Activated T-cell treated with anti-CD3 and anti-CD28 coated beads for 1 hour (primary cell): ENCODE data around the gene RALGDS.

ENCODE experiments used
- DNase-seq: peaks from one replicate; pipeline ENCODE4 v3.0.0-alpha.2; 2020; ENCODE audit warnings: low read depth

The RALGDS gene

DNA sequence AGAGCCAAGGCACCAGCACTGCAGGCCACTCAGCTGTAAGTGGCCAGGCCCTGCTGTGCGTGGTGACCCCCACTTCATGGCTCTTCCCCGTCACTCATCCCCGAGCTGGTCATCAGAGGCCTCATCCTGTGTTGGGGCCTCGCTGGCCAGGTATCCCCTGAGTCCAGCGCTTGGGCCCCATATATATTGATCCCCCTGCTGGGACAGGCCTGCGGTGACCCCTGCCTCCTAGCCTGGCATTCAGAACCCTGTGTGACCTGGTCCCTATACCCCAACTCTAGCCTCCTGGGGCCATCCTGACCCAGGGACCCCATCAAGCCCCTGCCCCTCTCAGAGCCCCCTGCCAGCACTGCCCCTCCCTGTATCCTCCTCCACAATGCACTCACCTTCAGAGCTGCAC is 30.0 kb upstream of the RALGDS start:
- no peak for DNase-seq

DNA sequence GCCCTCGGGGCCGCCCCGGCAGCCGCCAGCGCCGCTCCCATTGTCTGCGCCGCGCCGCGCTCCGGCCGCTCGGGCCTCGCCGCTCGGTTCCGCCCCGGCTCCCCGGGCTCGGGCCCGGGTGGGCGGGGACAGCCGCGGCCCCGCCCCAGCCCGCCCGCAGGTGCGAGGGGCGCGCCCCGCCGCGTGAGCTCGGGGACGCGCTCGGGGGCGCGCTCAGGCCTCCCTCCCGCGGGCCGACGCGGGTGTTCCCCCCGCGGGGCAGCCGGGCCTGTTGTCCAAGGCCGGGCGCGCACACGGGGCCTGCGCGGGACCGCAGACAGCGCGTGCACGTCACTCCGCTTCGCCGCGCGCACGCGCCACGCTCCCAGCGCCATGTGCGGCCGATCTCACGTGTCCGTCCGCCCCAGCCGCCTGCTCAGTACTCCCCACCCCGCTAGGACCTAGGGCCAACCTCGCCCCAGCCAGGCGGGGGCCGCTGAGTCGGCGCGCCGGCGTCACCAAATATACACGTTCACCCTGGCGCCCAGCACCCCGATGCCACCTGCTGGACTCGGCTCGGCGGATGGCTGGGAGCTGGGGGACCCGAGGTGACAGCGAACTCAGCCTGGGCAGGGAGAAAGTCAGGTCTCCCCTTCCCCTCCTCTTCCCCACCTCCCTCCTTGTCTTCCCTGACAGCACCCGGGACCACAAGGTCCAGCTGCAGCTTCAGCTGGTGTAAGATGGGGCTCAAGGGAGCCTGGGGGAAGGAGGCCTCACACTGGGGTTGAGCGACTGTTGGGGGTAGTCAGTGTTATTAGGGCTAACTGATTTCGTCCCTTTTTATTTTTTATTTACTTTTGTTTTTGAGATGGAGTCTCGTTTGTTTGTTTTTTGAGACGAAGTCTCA is 28.3 kb upstream of the RALGDS start:
- DNase-seq: peak; percentile 66

DNA sequence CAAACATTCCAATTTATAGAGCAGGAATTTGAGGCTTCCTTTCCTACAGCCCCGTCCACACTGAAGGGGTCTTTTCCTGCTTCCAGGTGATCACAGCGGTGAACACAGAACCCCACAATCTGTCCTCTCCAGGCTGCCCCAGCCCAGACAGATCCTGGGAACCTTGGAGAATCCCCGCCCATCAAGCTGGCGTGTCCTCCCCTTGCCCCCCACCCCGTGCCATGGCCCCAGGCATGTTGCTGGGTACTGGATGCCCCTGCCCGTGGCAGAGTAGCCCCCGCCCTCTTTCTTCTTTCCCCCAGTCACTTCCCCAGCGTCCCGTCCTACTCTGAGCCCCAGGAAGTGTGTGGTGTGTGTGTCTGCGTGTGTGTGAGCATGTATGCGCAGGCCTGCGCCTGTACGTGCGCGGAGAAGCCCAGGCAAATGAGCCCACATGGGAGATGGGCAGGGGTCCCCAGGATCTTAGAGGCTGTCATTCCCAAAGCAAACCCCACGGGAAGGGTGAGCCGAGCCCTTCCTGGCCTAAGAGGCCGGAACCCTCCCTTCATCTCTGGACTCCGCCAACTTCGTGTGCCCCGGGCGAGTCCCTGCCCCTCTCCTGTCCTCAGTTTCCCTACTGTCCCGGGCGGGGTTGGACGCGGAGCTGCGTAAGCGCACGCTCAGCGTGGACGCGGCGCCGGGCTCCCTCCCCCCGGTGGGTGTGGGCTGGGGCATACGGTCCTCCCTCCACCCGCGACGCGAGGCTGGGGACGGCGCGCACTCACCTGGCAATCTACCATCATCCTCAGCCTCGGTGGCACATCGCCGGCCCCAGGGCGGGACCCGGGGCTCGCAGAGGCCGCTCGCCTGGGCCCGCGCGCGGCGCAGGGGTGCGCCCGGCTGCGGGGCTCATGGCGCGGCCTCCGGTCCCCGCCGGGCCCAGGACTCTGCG is 27.4 kb upstream of the RALGDS start:
- peak; percentile 39 for DNase-seq

DNA sequence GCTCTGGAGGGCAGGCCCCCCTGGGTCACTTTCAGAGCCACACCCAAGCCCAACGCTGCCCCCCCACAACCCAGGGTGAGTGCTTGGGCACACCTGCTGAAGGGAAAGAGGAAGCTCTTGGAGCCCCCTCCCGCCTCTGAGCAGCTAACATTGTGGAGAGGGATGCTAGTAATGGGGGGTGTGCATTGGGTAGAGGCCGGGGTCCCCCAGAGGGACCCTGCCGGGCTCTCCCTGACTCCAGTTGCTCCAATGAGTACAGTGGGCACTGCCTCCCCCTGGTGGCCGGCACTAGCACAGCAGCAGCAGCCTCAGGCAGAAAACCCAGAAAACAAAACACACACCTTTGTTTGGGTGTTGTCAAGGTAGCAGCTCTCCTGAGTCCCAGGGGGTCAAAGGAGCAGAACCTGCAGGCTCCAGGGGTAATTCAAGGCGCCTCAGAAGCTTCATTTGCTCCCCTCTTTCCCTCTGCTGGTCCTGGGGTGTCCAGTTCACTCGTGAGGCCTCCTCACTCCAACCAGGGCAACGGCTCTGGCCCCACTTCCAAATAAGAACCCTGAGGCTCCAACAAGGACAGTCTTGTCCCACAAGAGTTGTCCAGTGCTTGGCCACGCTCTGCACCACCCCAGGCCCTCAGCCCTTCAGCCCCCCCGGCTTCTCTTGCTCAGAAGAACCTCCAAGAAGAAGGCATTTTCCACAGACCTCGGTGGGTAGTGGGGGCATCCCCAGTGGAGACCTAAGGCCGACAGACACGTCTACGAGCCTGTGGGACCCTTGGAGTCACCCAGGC is 26.6 kb upstream of the RALGDS start:
- peak; percentile 80 for DNase-seq

DNA sequence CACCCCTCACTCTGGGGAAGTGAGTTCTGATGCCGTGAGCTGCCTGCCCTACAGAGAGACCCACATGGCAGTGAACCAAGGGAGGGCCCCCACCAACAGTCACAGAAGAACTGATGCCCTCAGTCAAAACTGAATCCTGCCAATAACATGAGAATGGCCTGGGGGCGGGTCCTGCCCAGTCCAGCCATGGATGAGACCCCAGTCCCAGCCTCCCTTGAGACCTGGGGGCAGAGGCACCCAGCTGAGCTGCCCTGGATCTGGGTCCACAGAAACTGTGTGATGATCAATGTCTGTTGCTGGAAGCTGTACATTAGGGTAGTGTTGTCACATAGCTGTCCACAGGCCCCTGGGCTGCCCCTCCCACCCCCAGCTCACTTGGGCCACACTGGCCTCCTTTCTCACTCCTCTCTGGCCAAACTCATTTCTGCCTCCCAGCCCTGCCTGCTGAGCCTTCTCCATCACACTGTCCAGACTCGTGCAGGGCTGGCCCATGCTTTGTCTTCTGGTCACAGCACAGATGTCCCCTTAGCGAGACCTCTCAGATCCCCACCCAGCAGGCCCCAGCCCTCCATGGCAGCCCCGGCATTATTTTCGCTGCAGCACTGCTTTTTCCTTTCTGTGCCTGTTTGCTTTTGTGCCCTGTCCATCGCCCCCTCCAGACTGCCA is 25.8 kb upstream of the RALGDS start:
- no peak for DNase-seq

DNA sequence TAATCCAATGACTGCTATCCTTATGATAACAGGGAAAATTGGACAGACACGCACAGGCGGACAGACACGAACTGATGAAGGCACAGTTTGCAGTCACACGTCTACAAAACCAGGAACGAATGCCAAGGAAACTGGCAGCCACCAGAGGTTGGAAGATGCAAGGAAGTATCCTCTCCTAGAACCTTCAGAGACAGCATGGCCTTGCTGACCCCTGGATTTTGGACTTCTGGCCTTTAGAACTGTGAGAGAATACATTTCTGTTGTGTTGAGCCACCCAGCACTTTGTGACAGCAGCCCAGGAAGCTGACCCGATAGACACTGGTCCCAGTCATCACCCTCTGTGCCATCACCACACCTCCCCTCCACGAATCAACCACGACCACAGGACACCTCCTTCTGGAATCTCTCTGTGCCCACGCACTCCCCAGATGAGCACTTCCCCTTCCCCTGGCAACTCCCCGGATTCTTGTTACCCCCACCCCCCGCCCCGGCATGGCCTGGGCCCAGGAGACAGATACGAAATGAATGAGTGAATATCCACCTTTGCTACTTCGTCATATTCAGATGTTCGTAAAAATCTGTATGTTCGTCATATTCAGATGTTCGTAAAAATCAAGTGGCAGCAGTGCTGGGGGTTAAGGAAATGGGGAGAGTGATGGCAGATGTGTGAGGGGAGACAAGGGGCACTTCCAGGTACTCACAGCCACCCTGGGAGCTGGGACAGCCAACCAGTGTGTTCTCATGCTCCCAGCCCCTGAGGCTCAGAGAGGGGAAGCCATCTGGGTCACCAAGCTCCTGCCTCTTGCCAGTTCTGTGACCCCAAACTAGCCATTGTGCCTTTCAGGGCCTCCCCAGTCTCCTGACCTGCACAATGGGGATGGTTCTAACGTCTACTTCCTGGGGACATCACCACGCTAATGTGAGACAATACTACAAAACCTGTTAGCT is 24.1 kb upstream of the RALGDS start:
- DNase-seq: no peak

DNA sequence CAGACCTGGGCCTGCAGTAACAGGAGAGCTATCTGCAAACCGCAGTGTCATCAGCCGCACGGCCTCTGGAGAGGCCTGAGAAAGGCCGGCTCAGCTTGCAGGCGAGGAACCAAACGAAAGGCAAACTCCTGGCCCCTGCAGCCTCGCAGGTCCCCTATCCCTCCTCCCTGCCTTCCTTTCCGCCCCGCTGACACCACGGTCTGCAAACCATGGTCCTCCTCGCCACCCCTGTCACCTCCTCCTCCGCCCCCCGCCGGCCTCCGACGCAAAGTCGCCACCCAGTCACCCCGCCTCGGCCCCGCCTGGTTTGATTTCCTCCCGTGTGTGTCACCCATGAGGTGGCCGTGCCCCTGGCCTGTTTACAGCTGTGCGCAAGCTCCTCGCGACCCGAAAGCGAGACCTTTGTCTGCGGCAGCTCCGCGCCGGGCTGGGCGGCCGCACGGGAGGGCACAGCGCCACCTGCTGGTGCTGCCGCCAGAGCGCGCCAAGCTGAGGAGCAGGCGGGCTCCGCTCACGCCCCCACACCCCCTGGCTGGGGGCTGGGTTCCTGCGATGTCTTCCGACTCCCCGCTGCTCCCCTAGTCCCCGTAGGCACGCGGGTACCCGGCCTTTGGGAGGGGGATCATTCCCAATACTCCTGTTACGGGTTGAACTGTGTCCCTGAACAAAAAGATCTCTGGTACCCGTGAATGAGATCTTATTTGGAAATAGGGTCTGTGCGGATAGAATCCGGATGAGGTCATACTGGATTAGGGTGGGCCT is 23.3 kb upstream of the RALGDS start:
- DNase-seq: peak; percentile 90

DNA sequence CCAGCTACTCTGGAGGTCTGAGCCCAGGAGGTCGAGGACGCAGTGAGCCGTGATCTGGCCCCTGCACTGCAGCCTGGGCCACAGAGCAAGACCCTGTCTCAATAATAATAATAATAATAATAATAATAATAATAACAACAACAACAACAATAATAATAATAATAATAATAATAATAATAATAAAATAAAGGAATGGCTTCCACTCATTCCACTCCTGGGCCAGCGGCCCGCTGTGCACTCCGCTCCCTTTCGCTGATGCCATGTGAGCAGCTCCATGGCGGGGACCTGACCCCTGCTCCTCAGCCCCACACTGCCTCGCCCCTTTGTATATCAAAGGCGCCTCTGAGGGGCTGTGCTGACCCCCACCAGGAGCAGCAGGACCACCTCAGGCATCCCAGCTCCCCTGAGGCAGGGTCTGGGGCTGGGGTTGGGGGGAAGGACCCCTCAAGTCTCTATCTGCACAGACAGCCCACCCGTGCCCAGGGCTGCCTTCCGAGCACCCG is 22.6 kb upstream of the RALGDS start:
- DNase-seq: no peak

DNA sequence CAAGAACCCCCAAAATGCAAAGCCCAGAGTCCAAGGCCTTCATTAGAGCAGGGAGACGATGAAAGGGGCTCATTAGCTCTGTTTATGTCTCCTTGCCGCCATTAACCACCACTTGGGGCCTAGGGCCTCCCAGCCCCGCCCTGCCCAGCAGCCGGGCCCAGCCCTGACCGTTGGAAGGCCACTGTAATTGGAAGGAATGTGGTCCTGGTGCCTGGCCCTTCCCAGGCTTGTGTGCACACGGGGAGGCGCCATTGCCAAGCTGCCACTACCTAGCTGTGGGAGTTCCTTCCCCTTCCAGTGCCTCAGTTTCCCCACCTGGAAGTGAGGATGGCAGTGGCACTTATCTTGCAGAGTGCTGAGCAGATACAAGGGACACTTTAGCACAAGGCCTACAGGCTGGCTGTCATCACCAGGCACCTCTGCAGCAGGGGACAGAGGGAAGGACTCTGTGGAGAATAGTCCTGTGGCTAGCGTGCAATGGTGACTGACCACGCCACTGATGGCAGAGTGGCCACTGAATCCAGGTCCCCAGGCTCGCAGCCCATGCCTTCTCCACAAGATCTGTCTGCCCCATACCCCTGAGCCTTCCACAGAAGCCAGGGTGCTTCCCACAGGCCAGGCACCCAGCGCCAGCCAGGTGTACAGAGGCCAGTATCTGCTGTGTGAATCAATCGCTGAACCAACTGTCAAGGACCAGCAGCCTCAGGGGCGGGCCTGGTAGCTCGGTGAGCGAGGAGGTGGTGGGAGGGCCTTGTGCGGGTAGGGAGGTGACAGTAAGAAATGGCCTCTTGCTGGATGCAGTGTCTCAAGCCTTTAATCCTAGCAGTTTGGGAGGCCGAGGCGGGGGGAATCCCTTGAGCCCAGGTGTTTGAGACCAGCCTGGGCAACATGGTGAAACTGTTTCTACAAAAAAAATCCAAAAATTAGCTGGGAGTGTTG is 21.9 kb upstream of the RALGDS start:
- DNase-seq: no peak

DNA sequence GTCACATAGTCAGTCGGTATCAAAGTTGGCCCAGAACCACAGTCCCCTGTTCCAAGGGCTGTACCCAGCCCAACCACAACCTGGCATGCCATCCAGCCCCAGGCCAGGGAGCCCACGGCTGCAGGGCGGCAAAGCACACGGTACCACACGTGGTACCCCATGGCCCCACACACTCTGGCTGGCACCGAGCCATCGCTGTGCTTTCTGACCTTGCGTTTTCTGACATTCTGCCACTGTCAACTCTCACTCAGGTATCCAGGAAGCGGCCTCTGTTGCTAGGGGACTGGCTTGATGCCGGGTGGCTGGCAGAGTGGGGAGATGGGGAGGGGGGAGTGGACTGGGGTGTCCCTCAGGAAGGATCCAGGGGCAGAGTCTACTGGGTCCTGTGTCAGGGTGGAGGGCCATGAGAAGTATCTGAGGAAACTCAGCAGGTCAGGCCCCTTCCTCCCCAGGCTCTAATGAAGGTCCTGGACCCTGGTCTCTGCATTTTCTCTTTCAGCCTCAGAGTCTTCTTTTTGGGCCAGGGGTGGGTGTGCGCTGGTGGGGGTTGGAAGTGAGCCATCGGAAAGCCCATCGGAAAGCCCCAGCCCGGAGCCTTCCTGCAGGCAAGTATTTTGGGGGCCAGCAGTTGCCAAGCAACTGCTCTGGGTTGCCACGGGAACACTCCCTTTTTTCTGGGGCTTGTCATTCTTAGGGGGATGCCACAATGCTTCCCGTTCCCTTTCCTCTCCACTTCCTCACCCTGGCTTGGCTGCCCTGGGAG is 21.0 kb upstream of the RALGDS start:
- DNase-seq: peak; percentile 70

DNA sequence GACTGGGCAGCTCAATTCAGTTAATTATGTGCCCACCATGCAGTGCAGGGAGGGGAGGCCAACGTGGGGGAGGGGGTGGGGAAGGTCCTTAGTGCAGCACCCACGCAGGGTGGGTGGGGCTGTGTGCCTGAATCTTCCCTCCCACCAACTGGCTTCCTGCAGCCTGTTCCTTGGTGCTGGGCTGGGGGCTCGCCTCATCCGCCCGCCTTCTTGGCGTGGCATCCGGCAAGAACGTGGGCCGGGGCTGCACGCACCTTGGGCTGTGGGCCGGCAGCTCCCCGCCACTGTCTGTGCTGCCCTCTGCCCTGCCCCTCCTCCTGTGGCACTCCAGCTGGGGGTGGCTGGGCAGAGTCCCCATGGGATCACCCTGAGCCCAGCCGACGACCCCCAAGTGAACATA is 19.6 kb upstream of the RALGDS start:
- no peak for DNase-seq

DNA sequence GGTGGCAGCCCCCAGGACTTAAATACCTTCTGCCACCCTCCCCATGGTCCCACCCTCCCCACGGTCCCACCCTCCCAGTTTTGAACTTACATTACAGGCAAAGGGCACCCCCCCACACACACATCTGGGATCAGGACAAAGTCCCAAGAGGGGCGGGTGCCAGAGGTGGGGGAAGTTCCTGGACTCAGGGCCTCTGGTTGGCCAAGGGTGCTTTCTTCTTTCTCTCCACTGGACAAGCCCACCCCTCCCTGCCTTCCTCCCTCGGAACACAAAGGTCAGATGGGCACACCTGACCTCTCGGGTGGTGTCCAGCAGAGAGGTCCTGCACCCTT is 19.1 kb upstream of the RALGDS start:
- no peak for DNase-seq

DNA sequence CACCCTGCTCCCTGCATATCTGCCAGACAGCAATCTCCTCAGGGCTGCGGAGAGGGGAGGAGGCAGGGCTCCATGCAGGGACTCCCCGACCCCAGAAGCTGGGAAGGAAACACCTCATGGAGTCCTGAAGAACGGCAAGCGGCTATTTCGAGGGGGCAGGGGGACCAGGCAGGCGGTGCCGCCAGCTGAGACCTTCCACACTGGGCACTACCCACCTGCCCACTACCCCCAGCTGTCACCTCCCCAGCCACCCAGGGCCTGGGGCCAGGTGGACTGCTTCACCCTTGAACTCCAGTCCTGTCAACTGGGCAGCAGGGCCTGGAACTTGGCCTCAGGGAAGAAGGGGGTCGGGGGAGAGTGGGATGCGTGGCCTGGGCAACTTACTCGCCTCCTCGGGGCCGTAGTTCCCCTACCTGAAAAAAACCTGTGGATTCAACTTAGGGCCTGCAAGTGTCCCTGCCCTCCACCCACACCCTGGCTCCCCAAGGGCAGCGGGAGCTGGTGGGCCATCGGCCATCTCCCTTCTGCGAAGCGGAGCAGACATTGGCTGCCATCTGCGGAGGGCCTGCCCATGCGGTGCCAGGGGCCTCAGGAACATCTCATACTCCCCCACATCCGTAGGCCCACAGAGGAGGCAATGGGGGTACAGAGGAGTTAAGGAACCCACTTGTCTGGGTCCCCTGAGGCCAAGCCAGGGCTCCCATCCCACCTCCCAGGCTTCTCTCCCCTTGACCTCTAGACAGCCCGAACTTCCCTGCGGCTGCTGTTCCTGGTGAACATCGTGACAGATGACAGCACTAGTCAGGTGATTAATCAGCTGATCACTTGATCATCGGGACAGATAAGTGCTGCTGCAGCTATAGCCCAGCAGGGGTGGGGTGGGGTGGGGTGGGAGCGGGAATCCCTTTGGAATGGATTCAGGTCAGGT is 18.5 kb upstream of the RALGDS start:
- DNase-seq: no peak

DNA sequence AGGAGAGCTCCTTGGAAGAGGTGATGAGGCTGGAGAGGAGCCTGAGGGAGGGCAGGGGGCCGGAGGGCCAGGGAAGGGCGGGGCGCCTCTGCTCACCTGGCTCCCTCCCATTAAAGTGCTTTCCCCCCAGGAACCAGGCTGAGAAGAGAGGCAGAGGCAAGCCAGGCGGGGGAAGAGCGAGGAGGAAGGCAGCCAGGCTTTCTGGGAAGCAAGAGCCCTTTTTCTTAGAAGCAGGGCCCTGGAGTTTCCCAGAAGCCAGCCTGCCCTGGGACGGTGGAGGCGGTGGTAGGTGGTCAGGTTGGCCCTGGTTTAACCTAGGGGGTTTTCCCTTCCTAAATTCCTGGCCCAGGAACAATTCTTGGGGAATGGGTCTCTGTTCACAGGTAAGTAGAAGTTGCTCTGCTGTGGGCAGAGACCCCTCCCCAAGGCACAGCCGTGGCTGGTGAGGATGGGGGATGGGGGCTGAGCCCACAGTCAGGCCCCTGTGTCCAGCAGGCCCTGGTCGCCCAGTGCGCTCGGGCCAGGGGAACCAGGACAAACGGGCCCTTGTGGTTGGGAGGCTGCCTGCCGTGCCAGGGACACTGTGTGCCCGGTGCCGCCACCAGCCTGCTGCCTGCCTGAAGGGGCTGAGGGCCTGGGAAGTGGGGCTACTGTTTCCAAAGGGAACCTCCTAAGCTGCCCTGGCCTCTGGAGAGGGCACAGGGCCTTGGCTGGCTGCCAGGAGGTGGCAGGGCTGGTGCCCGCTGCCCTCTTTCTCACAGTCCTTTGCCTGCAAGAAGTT is 16.6 kb upstream of the RALGDS start:
- no peak for DNase-seq

DNA sequence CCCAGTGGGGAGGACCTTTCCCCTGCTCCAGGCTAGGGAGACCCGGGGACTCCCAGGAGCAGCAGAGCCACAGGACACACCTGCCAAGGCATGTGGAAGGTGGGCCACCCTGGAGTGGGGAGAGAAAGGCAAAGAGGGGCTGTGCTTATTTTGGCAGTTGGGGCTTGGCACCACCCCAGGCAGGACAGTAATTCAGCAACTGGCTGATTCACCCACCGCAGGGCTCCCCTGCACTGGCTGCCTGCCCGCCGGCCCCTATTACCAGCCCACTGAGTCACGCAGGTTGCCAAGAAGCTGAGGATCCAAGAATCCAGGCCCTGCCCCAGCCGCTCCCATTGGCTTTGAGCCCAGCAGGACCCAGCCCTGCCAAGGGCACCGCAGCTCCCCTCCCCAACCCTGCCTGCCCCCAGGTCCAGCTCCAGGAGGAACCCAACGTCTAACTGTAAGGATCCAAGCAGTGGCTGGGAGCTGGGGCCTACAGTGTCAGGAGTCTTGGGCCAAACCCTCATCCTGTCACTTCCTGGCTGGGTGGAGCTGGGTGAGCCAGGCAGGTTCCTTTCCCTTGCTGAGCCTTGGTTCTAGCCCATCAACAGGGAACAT is 14.2 kb upstream of the RALGDS start:
- no peak for DNase-seq
